ENCODE measurements around the gene RYR2.

GRCh38 chr1:237634922-237635321 is 592.9 kb downstream of the RYR2 start:
- TF ChIP-seq GATA3 (IDR thresholded peaks at IDR 0.05; ENCODE audit: low read depth, low read length), result no peak
- no peak for TF ChIP-seq GATA2 (IDR thresholded peaks at IDR 0.05; ENCODE audit: low read depth, low read length)

Data from SH-SY5Y (cell line).